GM23338 (cell line): ENCODE measurements around the gene FXN.

Source experiments
- CREB1 ChIP-seq: fragments of 250-450 bp; sonication (Bioruptor Pico); IDR thresholded peaks from 2 replicates; pipeline ENCODE4 v1.5.0; 2020; ENCODE audit warnings: low read depth, mild to moderate bottlenecking, moderate library complexity
- CTCF ChIP-seq, 2 experiments: fragments of 200-600 bp in 1 of 2; sonication (generic) in 1 of 2; conservative IDR thresholded peaks; 2 replicates each; pipeline versions ENCODE4 v1.5.1 to v1.6.1; 2016 to 2017; ENCODE audit warnings: antibody characterized with exemption in 2 of 2, low read depth in 2 of 2, mild to moderate bottlenecking in 2 of 2, moderate library complexity in 1 of 2
- ETS1 ChIP-seq: IDR thresholded peaks from 2 replicates; pipeline ENCODE4 v1.6.1; 2016; ENCODE audit warnings: antibody characterized with exemption
- EZH2 ChIP-seq: fragments of 200-600 bp; sonication (generic); IDR thresholded peaks from one replicate; pipeline ENCODE4 v1.8.0; 2017; ENCODE audit warnings: antibody characterized with exemption, mild to moderate bottlenecking, low read depth; ENCODE audit not compliant: unreplicated experiment
- EZH2phosphoT487 ChIP-seq: fragments of 200-600 bp; sonication (generic); IDR thresholded peaks from one replicate; pipeline ENCODE4 v1.8.1; 2018; ENCODE audit warnings: antibody characterized with exemption; ENCODE audit not compliant: unreplicated experiment
- JUNB ChIP-seq: IDR thresholded peaks from one replicate; pipeline ENCODE4 v1.6.1; 2016; ENCODE audit warnings: antibody characterized with exemption; ENCODE audit not compliant: unreplicated experiment
- NANOG ChIP-seq: IDR thresholded peaks from 2 replicates; pipeline ENCODE4 v1.6.1; 2016; ENCODE audit warnings: antibody characterized with exemption, borderline replicate concordance
- POLR2AphosphoS5 ChIP-seq: IDR thresholded peaks from 2 replicates; pipeline ENCODE4 v1.6.1; 2016; ENCODE audit warnings: antibody characterized with exemption, low read depth
- REST ChIP-seq: IDR thresholded peaks from one replicate; pipeline ENCODE4 v1.6.1; 2018; ENCODE audit warnings: antibody characterized with exemption; ENCODE audit not compliant: unreplicated experiment
- STAT1 ChIP-seq: IDR thresholded peaks from one replicate; pipeline ENCODE4 v1.6.1; 2016; ENCODE audit warnings: antibody characterized with exemption; ENCODE audit not compliant: unreplicated experiment
- ZNF114 ChIP-seq: fragments of 250-450 bp; sonication (Bioruptor Pico); IDR thresholded peaks from 2 replicates; pipeline ENCODE4 v1.5.0; 2020; ENCODE audit warnings: mild to moderate bottlenecking, moderate library complexity

- no peak for TF ChIP-seq CTCF (conservative IDR thresholded peaks at IDR 0.05; ENCODE audit: low read depth in 2 of 2)
- TF ChIP-seq EZH2 = no peak
- TF ChIP-seq EZH2phosphoT487 = no peak
- no peak for TF ChIP-seq POLR2AphosphoS5
- no peak for TF ChIP-seq ZNF114 (CRISPR knock-in tag)
- TF ChIP-seq REST = no peak
- TF ChIP-seq JUNB = no peak
- TF ChIP-seq STAT1 = no peak
- no peak for TF ChIP-seq CREB1 (CRISPR knock-in tag)
- TF ChIP-seq NANOG = no peak
- no peak for TF ChIP-seq ETS1
These were observed 11.8 kb downstream of the FXN start for GRCh38 chr9:69047371-69047770.
